Measurements from ENCODE around the gene FTMT.

The FTMT gene

DNA sequence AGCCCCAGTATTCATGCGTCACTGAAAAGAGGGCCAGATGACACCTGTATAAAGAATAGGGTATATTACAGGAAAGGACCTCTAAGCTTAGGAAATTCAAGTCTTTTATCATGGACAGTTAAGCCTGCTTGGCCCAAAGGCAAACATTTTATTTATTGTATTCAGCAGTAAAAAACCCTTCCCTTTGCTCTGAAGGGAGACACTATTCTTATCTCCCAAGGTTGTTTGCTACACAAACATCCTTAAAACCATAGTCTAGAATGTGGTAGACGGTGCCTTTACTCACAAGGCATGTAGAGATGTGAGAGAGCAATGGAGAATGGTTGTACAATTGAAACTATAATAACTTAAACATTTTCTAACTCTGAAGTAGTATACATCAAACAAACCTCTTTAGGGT is 33.9 kb downstream of the FTMT start:
- Histone ChIP-seq H2BK12ac (ENCODE audit: low read length) (no peak overlapping the region), H3K23ac (ENCODE audit: low read length) (no peak overlapping the region), H4K91ac (ENCODE audit: low read depth, low read length) (no peak overlapping the region), H3K79me1 (ENCODE audit: low read length) (no peaks in the 10 kb centered on the region), H3K4me1 (ENCODE audit: control insufficient read depth in 1 of 2, insufficient read depth in 2 of 2, low read length in 2 of 2) (no peaks in the 10 kb centered on the region), H4K12ac (ENCODE audit: low read depth, low read length) (no peak overlapping the region), H3K36me3 (ENCODE audit: control insufficient read depth in 1 of 2, insufficient read depth in 2 of 2, low read length in 2 of 2) (no peaks in the 10 kb centered on the region), H3K14ac (ENCODE audit: low read length) (no peak overlapping the region), H2BK5ac (ENCODE audit: low read depth, low read length, poor library complexity) (no peak overlapping the region), H3K27me3 (ENCODE audit: insufficient read depth, low read length) (no peaks in the 10 kb centered on the region), H2AK5ac (ENCODE audit: low read length) (no peak overlapping the region), H4K8ac (ENCODE audit: low read depth, low read length) (no peak overlapping the region), H3K9me3 (ENCODE audit: insufficient read depth, low read depth, low read length) (no peaks in the 10 kb centered on the region), H3K4me3 (ENCODE audit: low read depth, low read length) (no peak overlapping the region), H2AFZ (ENCODE audit: insufficient read depth, low read length, poor library complexity) (no peak overlapping the region), H2BK120ac (ENCODE audit: insufficient read depth, low read length, poor library complexity) (no peak overlapping the region), H3K27ac (ENCODE audit: low read depth, low read length) (no peak overlapping the region), H3K4me2 (ENCODE audit: low read length) (no peak overlapping the region), H3K18ac (ENCODE audit: low read length) (no peak overlapping the region), H3K79me2 (ENCODE audit: control insufficient read depth, insufficient read depth, low read length, poor library complexity) (no peaks in the 10 kb centered on the region), H3K9ac (ENCODE audit: low read length) (no peak overlapping the region), H3K4ac (ENCODE audit: low read depth, low read length) (no peak overlapping the region)
- WGBS (ENCODE audit: extremely low coverage, insufficient coverage, insufficient read length): no CpG with 5 or more reads among the region's 2 CpGs
- no peak for DNase-seq

- H4K8ac ChIP-seq (ENCODE audit: low read depth, low read length): no peak overlapping the region
- no peaks in the 10 kb centered on the region for H3K79me1 ChIP-seq (ENCODE audit: low read length)
- H3K27ac ChIP-seq (ENCODE audit: low read depth, low read length): no peak overlapping the region
- no peak overlapping the region for H3K4me3 ChIP-seq (ENCODE audit: low read depth, low read length)
- H3K4me1 ChIP-seq (ENCODE audit: control insufficient read depth in 1 of 2, insufficient read depth in 2 of 2, low read length in 2 of 2): no peaks in the 10 kb centered on the region
- no peaks in the 10 kb centered on the region for H3K79me2 ChIP-seq (ENCODE audit: control insufficient read depth, insufficient read depth, low read length, poor library complexity)
- H2AFZ ChIP-seq (ENCODE audit: insufficient read depth, low read length, poor library complexity): no peak overlapping the region
- no peak overlapping the region for H2BK12ac ChIP-seq (ENCODE audit: low read length)
- H3K18ac ChIP-seq (ENCODE audit: low read length): no peak overlapping the region
- H3K4ac ChIP-seq (ENCODE audit: low read depth, low read length): no peak overlapping the region
- H3K14ac ChIP-seq (ENCODE audit: low read length): no peak overlapping the region
- H3K23ac ChIP-seq (ENCODE audit: low read length): no peak overlapping the region
- H3K9me3 ChIP-seq (ENCODE audit: insufficient read depth, low read depth, low read length): no peaks in the 10 kb centered on the region
- no peak overlapping the region for H2AK5ac ChIP-seq (ENCODE audit: low read length)
- no peak overlapping the region for H2BK5ac ChIP-seq (ENCODE audit: low read depth, low read length, poor library complexity)
- DNase-seq: no peak
- no peak overlapping the region for H3K4me2 ChIP-seq (ENCODE audit: low read length)
- H2BK120ac ChIP-seq (ENCODE audit: insufficient read depth, low read length, poor library complexity): no peak overlapping the region
- H3K9ac ChIP-seq (ENCODE audit: low read length): no peak overlapping the region
- H4K91ac ChIP-seq (ENCODE audit: low read depth, low read length): no peak overlapping the region
- H4K12ac ChIP-seq (ENCODE audit: low read depth, low read length): no peak overlapping the region
- no peaks in the 10 kb centered on the region for H3K27me3 ChIP-seq (ENCODE audit: insufficient read depth, low read length)
- no peaks in the 10 kb centered on the region for H3K36me3 ChIP-seq (ENCODE audit: control insufficient read depth in 1 of 2, insufficient read depth in 2 of 2, low read length in 2 of 2)
Measured at GRCh38 chr5:121887727-121888126, 36.0 kb downstream of the FTMT start.

DNA sequence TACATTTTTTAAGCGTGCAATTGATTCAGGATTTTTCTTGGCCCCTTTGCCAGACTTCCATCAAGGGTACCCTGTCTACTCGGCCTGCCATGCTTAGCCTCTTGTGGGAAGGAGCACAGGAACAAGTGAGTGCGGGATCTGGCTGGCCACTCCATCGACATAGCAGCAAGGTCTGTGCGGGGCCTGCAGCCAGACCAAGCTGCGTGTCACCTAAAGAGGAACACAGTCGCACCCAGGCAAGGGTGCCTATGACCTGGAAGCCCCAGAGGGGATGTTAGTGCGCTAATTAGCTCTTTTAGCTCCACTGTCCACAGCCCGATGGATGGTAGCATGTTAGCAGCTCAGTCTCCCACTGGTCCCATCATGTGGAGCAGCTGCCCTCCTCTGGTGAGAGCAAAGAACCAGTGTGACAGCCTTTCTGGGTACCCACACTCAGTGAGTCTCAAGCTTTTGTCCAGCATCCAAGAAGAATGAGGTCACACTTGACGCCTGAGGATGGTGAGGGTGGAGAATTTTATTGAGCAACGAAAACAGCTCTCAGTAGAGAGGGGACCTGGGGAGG is 38.7 kb downstream of the FTMT start:
- H3K14ac ChIP-seq (ENCODE audit: low read length): no peak overlapping the region
- H3K4ac ChIP-seq (ENCODE audit: low read depth, low read length): no peak overlapping the region
- no peak overlapping the region for H4K91ac ChIP-seq (ENCODE audit: low read depth, low read length)
- no peak overlapping the region for H4K12ac ChIP-seq (ENCODE audit: low read depth, low read length)
- WGBS (ENCODE audit: extremely low coverage, insufficient coverage, insufficient read length): no CpG with 5 or more reads among the region's 11 CpGs
- H3K27ac ChIP-seq (ENCODE audit: low read depth, low read length): no peak overlapping the region
- no peak overlapping the region for H3K18ac ChIP-seq (ENCODE audit: low read length)
- H3K36me3 ChIP-seq (ENCODE audit: control insufficient read depth in 1 of 2, insufficient read depth in 2 of 2, low read length in 2 of 2): no peaks in the 10 kb centered on the region
- no peak overlapping the region for H2BK120ac ChIP-seq (ENCODE audit: insufficient read depth, low read length, poor library complexity)
- H3K79me2 ChIP-seq (ENCODE audit: control insufficient read depth, insufficient read depth, low read length, poor library complexity): no peaks in the 10 kb centered on the region
- no peak overlapping the region for H2AK5ac ChIP-seq (ENCODE audit: low read length)
- H3K23ac ChIP-seq (ENCODE audit: low read length): no peak overlapping the region
- no peak overlapping the region for H2AFZ ChIP-seq (ENCODE audit: insufficient read depth, low read length, poor library complexity)
- no peak overlapping the region for H2BK12ac ChIP-seq (ENCODE audit: low read length)
- no peak for DNase-seq
- no peak overlapping the region for H3K4me2 ChIP-seq (ENCODE audit: low read length)
- no peaks in the 10 kb centered on the region for H3K9me3 ChIP-seq (ENCODE audit: insufficient read depth, low read depth, low read length)
- H3K9ac ChIP-seq (ENCODE audit: low read length): no peak overlapping the region
- H3K4me3 ChIP-seq (ENCODE audit: low read depth, low read length): no peak overlapping the region
- no peaks in the 10 kb centered on the region for H3K27me3 ChIP-seq (ENCODE audit: insufficient read depth, low read length)
- no peak overlapping the region for H2BK5ac ChIP-seq (ENCODE audit: low read depth, low read length, poor library complexity)
- H3K4me1 ChIP-seq (ENCODE audit: control insufficient read depth in 1 of 2, insufficient read depth in 2 of 2, low read length in 2 of 2): no peaks in the 10 kb centered on the region
- no peak overlapping the region for H4K8ac ChIP-seq (ENCODE audit: low read depth, low read length)
- H3K79me1 ChIP-seq (ENCODE audit: low read length): no peaks in the 10 kb centered on the region

GRCh38 chr5:121897341-121897740 is 45.7 kb downstream of the FTMT start:
- H3K9me3 ChIP-seq (ENCODE audit: insufficient read depth, low read depth, low read length): no peaks in the 10 kb centered on the region
- H3K18ac ChIP-seq (ENCODE audit: low read length): no peak overlapping the region
- H2BK12ac ChIP-seq (ENCODE audit: low read length): no peak overlapping the region
- no peak for DNase-seq
- no peak overlapping the region for H3K9ac ChIP-seq (ENCODE audit: low read length)
- no peak overlapping the region for H3K23ac ChIP-seq (ENCODE audit: low read length)
- no peak overlapping the region for H4K91ac ChIP-seq (ENCODE audit: low read depth, low read length)
- no peak overlapping the region for H2AK5ac ChIP-seq (ENCODE audit: low read length)
- no peak overlapping the region for H2AFZ ChIP-seq (ENCODE audit: insufficient read depth, low read length, poor library complexity)
- H3K4ac ChIP-seq (ENCODE audit: low read depth, low read length): no peak overlapping the region
- H3K14ac ChIP-seq (ENCODE audit: low read length): no peak overlapping the region
- no peak overlapping the region for H3K4me2 ChIP-seq (ENCODE audit: low read length)
- H3K4me1 ChIP-seq (ENCODE audit: control insufficient read depth in 1 of 2, insufficient read depth in 2 of 2, low read length in 2 of 2): no peaks in the 10 kb centered on the region
- no peak overlapping the region for H4K8ac ChIP-seq (ENCODE audit: low read depth, low read length)
- WGBS (ENCODE audit: extremely low coverage, insufficient coverage, insufficient read length): no CpG with 5 or more reads among the region's 5 CpGs
- H4K12ac ChIP-seq (ENCODE audit: low read depth, low read length): no peak overlapping the region
- H3K36me3 ChIP-seq (ENCODE audit: control insufficient read depth in 1 of 2, insufficient read depth in 2 of 2, low read length in 2 of 2): no peaks in the 10 kb centered on the region
- H3K79me1 ChIP-seq (ENCODE audit: low read length): no peaks in the 10 kb centered on the region
- no peak overlapping the region for H3K4me3 ChIP-seq (ENCODE audit: low read depth, low read length)
- H2BK120ac ChIP-seq (ENCODE audit: insufficient read depth, low read length, poor library complexity): no peak overlapping the region
- no peak overlapping the region for H3K27ac ChIP-seq (ENCODE audit: low read depth, low read length)
- no peaks in the 10 kb centered on the region for H3K79me2 ChIP-seq (ENCODE audit: control insufficient read depth, insufficient read depth, low read length, poor library complexity)
- no peaks in the 10 kb centered on the region for H3K27me3 ChIP-seq (ENCODE audit: insufficient read depth, low read length)
- H2BK5ac ChIP-seq (ENCODE audit: low read depth, low read length, poor library complexity): no peak overlapping the region

All from trophoblast cell (in vitro differentiated cells and primary cell).